GM12891 (cell line): ENCODE measurements around the gene ANKRD33B.

Experiments used
- POLR2A ChIP-seq: IDR thresholded peaks from 2 replicates; pipeline ENCODE4 v1.6.1; 2011; ENCODE audit warnings: low read depth, low read length, control low read depth
- POLR2AphosphoS5 ChIP-seq: IDR thresholded peaks from 2 replicates; pipeline ENCODE4 v1.6.1; 2011; ENCODE audit warnings: low read depth, low read length, control low read depth

DNA sequence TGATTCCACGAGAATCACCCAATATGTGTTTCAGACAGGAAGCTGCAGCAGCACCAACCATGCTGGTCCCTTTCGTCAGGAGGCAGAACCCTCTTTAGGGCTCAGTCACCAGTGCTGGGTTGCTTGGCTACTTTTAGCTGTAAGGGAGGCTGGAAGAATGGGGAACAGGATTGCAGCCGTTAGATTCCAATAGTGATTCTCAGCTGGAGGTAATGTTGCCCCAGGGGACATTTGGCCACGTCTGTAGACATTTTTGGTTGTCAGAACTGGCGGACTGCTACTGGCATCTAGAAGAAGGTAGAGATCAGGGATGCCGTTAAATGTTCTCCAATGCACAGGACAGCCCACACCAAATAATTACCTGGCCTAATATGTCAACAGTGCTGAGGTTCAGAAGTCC, 81.8 kb downstream of the ANKRD33B start:
- TF ChIP-seq POLR2A (no peak), POLR2AphosphoS5 (no peak)
